AG04450 (cell line): ENCODE measurements around the gene PRSS3. TPM values are rescaled to one million over a fixed set of nuclear protein-coding genes. Genes with fewer than 3 reads are reported as not detected.
"Not testable (repeated sequence)": the region's sequence is repeated elsewhere in the genome, so short reads cannot be mapped to it uniquely, and the experiment has no call there.

ENCODE experiments used
- CTCF ChIA-PET: fragments of 300-600, 350-600 bp; formaldehyde crosslinking; extraction: SDS; loops from one replicate; lab custom pipeline; 2022; ENCODE audit warnings: antibody characterized with exemption, inconsistent platforms; lab: Charles Lee
- POLR2A ChIA-PET: fragments of 350-600 bp; formaldehyde crosslinking; extraction: SDS; loops from one replicate; lab custom pipeline; 2021; ENCODE audit warnings: antibody characterized with exemption, inconsistent platforms; lab: Yijun Ruan, JAX
- DNase-seq: peaks from one replicate; pipeline ENCODE4 v3.0.0-alpha.2; 2011; ENCODE audit warnings: low read depth, low spot score
- H3K27ac ChIP-seq: one replicate; pipeline ENCODE4 v1.5.1; 2012; ENCODE audit warnings: low read depth, low read length, control low read depth
- H3K27me3 ChIP-seq: one replicate; pipeline ENCODE4 v1.6.0; 2012; ENCODE audit warnings: low read length; ENCODE audit not compliant: control insufficient read depth, insufficient read depth
- H3K4me3 ChIP-seq: 2 replicates; pipeline ENCODE4 v1.5.1; 2011; ENCODE audit warnings: mild to moderate bottlenecking, low read depth, low read length, control low read depth
- H3K9me3 ChIP-seq: 2 replicates; pipeline ENCODE4 v1.5.1; 2012; ENCODE audit warnings: low read length; ENCODE audit not compliant: control insufficient read depth, insufficient read depth
- polyA plus RNA-seq: library from polyadenylated mRNA; depleted of rRNA; stranded (reverse); fragments of >200 nt; gene quantifications from 2 replicates; pipeline ENCODE4 v1.2.3, GENCODE V29; 2011
- TF ChIP-seq, protein P1 (sequence below): IDR thresholded peaks from 2 replicates; pipeline ENCODE4 v1.5.1; 2011; ENCODE audit warnings: low read depth, low read length, control low read depth, inconsistent platforms

The PRSS3 gene
- polyA plus RNA-seq, 1 experiment: 0.64 TPM

DNA sequence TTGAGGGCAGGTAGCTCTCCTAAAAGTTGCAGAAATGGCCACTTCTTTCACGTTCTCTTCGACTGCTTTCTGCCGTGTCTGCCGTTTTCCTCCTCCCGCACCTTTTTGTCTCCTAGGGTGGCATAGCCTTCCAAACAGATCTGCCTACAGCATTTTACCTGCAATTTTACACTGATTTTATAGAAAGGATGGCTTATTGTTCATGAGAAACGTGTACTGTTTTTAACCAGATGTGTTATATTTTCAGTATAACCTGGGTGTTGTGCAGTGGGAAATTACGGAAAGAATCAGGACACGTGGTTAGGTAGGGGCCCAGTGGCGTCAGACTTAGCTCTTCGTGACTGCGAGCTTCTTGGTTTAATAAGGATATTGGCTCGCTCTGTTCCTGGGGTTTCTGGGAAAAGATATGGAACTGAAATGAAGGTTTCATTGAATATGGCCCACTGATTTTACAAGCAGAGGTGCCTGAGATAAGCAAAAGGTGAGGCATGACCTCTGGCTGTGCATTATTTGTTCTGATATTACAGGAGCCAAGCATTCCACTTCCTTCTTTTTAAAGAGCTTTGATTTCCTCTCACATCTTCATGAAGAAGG is 43.7 kb upstream of the PRSS3 start:
- Histone ChIP-seq H3K27me3 (peaks cover 11% of the 10 kb centered on the region), H3K9me3 (peaks cover 5% of the 10 kb centered on the region), H3K27ac (no peak overlapping the region), H3K4me3 (no peak overlapping the region)
- POLR2A ChIA-PET: no interaction called here
- TF ChIP-seq, protein P1, sequence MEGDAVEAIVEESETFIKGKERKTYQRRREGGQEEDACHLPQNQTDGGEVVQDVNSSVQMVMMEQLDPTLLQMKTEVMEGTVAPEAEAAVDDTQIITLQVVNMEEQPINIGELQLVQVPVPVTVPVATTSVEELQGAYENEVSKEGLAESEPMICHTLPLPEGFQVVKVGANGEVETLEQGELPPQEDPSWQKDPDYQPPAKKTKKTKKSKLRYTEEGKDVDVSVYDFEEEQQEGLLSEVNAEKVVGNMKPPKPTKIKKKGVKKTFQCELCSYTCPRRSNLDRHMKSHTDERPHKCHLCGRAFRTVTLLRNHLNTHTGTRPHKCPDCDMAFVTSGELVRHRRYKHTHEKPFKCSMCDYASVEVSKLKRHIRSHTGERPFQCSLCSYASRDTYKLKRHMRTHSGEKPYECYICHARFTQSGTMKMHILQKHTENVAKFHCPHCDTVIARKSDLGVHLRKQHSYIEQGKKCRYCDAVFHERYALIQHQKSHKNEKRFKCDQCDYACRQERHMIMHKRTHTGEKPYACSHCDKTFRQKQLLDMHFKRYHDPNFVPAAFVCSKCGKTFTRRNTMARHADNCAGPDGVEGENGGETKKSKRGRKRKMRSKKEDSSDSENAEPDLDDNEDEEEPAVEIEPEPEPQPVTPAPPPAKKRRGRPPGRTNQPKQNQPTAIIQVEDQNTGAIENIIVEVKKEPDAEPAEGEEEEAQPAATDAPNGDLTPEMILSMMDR: no peak
- CTCF ChIA-PET: no interaction called here
- DNase-seq: no peak

DNA sequence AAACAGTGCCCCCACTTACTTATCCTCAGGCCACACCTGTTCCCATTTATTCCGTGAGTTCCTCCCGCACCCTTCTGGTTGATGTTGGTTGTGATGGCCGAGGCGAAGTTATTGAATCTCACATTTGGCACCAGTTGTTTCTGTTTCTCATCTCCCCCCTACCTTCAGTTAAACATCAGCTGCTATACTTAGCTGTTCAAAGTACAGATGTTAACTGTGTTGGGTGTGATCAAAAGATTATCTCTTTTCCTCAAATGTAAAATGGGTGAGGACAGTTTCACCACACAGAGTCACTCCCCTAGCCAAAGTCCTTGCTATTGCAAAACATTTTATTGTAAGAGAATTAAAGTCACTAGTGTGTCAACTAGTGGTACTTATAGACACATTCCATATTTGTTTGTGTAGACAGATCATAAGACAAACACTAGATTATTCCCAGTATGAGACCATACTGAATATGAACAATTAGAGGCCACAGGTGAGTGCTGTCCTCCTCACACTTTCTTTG is 43.2 kb upstream of the PRSS3 start:
- POLR2A ChIA-PET: no interaction called here
- TF ChIP-seq, protein P1: no peak
- H3K27ac ChIP-seq: no peak overlapping the region
- peaks cover 5% of the 10 kb centered on the region for H3K9me3 ChIP-seq
- no peak for DNase-seq
- H3K4me3 ChIP-seq: no peak overlapping the region
- peaks cover 11% of the 10 kb centered on the region for H3K27me3 ChIP-seq
- CTCF ChIA-PET: interaction anchor here (3.2 kb wide), 1 partner anchor 26 kb away, joined by 11 read pairs; no protein-coding TSS in a partner anchor

DNA sequence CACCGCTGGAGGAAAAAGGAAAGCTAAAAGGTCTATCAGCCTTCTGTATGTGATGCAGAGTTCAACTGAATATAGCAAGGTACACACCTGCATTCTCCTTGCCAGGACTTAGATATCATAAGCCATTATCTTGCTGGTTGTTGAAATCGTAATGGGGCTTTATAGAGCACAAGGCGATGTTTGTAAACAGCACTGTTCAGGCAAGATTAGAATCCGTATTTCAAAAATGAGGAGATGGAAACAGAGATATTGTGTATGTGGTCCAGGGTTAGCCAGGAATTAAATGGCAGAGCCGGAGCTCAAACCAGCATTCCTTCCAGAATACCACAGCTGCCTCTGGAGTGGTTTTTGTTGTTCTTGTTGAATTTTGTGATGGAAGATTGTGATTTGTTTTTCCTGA is 42.6 kb upstream of the PRSS3 start:
- POLR2A ChIA-PET, H3K9me3 ChIP-seq, H3K27ac ChIP-seq, H3K4me3 ChIP-seq, DNase-seq: not testable (repeated sequence)
- H3K27me3 ChIP-seq: peaks cover 11% of the 10 kb centered on the region
- CTCF ChIA-PET: interaction anchor here (1.2 to 3.2 kb wide), 2 partner anchors 15 to 26 kb away, joined by 3 to 11 read pairs; no protein-coding TSS in a partner anchor

DNA sequence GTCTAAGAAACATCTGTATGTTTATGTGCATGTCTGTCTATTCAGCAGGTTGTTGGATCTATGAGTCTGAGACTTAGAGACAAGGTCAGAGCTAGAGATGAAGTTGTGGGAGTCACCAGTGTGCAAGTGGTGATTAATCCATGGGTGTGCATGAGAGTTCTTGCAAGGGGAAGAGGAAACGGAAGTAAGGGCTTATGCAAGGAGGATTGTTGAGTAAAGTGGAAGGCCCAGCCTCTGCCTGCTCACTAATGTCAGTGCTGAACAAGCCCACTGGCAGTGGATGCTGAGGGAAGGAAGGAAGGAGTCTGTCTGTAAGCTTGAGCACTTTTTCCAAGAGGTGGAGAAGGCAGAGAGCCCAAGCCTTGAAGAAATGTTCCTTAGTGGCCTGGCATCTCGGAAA is 35.7 kb upstream of the PRSS3 start:
- H3K27ac ChIP-seq, DNase-seq, H3K9me3 ChIP-seq, CTCF ChIA-PET, H3K4me3 ChIP-seq, POLR2A ChIA-PET, H3K27me3 ChIP-seq: not testable (repeated sequence)

DNA sequence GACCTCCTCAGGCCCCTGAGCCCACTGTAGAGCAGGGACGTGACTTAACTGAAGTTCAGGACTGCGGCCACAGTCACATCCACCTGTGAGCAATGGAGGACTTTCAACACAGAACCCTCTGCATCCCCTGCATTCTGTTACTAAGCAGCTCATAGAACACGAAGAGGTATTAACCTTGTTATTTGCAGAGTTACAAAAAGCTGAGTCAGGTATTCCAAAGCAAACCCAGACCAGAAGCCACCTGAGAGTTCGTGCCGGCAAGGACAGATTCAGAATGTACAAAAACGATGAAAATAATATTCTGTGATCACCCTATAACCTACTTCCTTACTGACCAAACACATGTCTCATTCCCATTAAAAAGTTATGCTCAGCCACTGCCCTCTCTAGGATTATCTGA is 33.0 kb upstream of the PRSS3 start:
- CTCF ChIA-PET: interaction anchor here (0.6 kb wide), 1 partner anchor 16 kb away, joined by 3 read pairs; no protein-coding TSS in a partner anchor
- no peak overlapping the region for H3K4me3 ChIP-seq
- POLR2A ChIA-PET: no interaction called here

DNA sequence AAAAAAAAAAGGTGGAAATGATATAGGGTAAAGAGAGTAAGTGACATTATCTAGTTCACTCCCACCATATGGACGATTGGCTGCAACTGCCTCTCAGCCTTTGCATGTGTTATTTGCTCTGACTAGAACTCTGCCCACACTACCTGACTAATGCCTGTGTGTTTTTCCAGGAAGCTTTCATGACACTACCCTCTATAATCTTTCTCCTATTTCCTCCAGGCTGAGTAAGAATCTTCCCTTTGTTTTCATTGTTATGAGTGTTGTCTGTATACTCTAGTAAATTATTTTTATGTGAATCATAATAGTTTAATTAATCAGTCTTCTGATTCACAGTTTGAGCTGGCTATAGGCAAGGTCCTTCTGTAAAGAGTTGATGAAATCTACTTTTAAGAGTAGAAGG is 31.7 kb upstream of the PRSS3 start:
- ChIA-PET POLR2A (interaction anchor here (0.6 kb wide), 1 partner anchor 98 kb away, joined by 4 read pairs; no protein-coding TSS in a partner anchor), CTCF (interaction anchor here (0.7 to 1.2 kb wide), 2 partner anchors 15 to 140 kb away, joined by 3 to 5 read pairs; no protein-coding TSS in a partner anchor)
- not testable (repeated sequence) for DNase-seq

More for the DNA sequence above, 33.0 kb upstream of the PRSS3 start:
- TF ChIP-seq, protein P1: no peak
- Histone ChIP-seq H3K9me3 (no peaks in the 10 kb centered on the region), H3K27me3 (no peaks in the 10 kb centered on the region), H3K27ac (no peak overlapping the region)
- no peak for DNase-seq

More for the DNA sequence above, 31.7 kb upstream of the PRSS3 start:
- not testable (repeated sequence) for H3K9me3 ChIP-seq, H3K27ac ChIP-seq, H3K27me3 ChIP-seq, H3K4me3 ChIP-seq
